Esophagus (tissue), 2 donors: ENCODE results near the gene PRMT3. TPM values are rescaled to one million over a fixed set of nuclear protein-coding genes. Genes with fewer than 3 reads are reported as not detected.

Source experiments
- H3K27ac ChIP-seq, 2 donors: one replicate each; pipeline ENCODE4 v1.5.1; 2013; ENCODE audit warnings: low read depth in 2 of 2, mild to moderate bottlenecking in 2 of 2, inconsistent platforms in 1 of 2, low read length in 1 of 2, moderate library complexity in 1 of 2
- H3K27me3 ChIP-seq, 2 donors: one replicate each; pipeline ENCODE4 v1.6.1; 2013; ENCODE audit warnings: low read length in 2 of 2, control low read depth in 1 of 2, mild to moderate bottlenecking in 1 of 2; ENCODE audit not compliant: insufficient read depth in 2 of 2, control insufficient read depth in 1 of 2
- H3K36me3 ChIP-seq, 2 donors: one replicate each; pipeline ENCODE4 v1.6.1; 2013; ENCODE audit warnings: low read length in 1 of 2; ENCODE audit not compliant: control insufficient read depth in 2 of 2, insufficient read depth in 2 of 2
- H3K4me1 ChIP-seq, 2 donors: one replicate each; pipeline ENCODE4 v1.6.1; 2013; ENCODE audit warnings: low read length in 1 of 2; ENCODE audit not compliant: control insufficient read depth in 2 of 2, insufficient read depth in 2 of 2
- H3K4me3 ChIP-seq, 2 donors: one replicate each; pipeline ENCODE4 v1.5.1; 2013; ENCODE audit warnings: low read length in 2 of 2, mild to moderate bottlenecking in 2 of 2, low read depth in 1 of 2, moderate library complexity in 1 of 2
- H3K9me3 ChIP-seq, 2 donors: one replicate each; pipeline ENCODE4 v1.6.1; 2013; ENCODE audit warnings: mild to moderate bottlenecking in 2 of 2, low read depth in 1 of 2, low read length in 1 of 2, moderate library complexity in 1 of 2; ENCODE audit not compliant: control insufficient read depth in 2 of 2, insufficient read depth in 1 of 2
- WGBS, 2 donors: extraction: QIAGEN DNeasy Blood & Tissue Kit; methylation state at CpG; one replicate each; pipeline ENCODE4 v1.1.7; 2013; 5-methylcytosine and 5-hydroxymethylcytosine counted together
- polyA plus RNA-seq, 2 donors: library from polyadenylated mRNA; stranded (reverse); fragments of 200-250 nt; gene quantifications; one replicate each; pipeline ENCODE4 v1.2.3, GENCODE V29; 2013
- donor health status: healthy with polysubstance abuse.
- donor health status: Bipolar disorder and iron deficiency.

The PRMT3 gene
- polyA plus RNA-seq, 2 donors = 9.2 to 9.9 TPM

DNA sequence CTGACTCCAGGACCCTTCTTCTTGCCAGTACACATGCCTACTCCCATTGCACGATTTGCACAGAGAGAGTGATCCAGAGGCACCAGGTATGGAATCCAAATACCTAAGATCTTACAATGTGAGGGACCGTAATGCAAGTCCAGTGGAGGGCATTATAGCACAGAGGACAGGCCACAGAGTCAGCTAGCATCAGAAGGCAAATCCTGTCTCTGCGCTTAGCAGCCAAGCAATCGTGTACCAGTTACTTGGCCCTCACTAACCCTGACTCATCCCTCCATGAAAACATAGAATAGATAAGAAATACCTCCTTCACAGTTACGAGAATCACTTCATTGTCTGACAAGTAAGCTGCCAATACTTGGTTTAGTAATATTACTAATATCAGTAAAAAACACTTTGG is 142.2 kb downstream of the PRMT3 start:
- no peaks in the 10 kb centered on the region for H3K36me3 ChIP-seq
- H3K27me3 ChIP-seq = no peaks in the 10 kb centered on the region
- H3K9me3 ChIP-seq = no peaks in the 10 kb centered on the region
- WGBS, 2 donors = 75 to 76% methylated on average over 5 of the region's 5 CpGs
- H3K4me1 ChIP-seq = no peaks in the 10 kb centered on the region
- H3K27ac ChIP-seq = no peak overlapping the region
- H3K4me3 ChIP-seq = no peak overlapping the region

GRCh38 chr11:20530942-20531703 is 143.6 kb downstream of the PRMT3 start:
- Histone ChIP-seq H3K4me3 (no peak overlapping the region), H3K27ac (no peak overlapping the region), H3K4me1 (no peaks in the 10 kb centered on the region), H3K36me3 (no peaks in the 10 kb centered on the region), H3K27me3 (no peaks in the 10 kb centered on the region), H3K9me3 (peaks cover 0 to 3% of the 10 kb centered on the region in 2 donors)
- WGBS, 2 donors = 31 to 42% methylated on average over 13 of the region's 13 CpGs

DNA sequence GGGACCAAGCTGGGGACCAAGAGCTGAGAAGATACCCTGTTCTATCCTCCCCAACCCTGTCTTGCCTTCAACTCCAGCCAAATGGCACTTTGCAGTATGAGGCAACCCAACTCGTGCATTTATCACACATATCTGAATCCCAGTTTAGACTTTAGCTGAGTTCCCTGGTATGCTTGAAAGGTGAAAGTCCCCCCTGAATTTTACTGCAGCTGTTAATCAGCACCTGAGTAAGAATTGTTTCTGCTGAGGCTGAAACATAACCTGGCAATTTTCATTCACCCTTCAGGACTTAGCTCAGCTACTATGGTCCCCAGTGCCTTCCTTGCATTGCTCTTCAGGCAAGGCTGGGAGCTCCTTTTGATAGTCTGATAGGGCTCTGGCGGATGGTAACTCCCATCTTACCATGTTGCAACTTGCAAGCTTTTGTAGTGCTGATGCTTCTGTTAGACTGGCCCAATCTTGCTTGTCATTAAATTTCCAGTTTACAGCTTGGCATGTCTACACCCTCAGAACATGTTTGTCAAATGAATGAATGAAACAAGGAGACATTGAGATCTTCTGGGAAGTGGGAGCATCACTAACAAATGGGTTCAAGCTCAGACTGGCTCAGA is 147.9 kb downstream of the PRMT3 start:
- no peaks in the 10 kb centered on the region for H3K36me3 ChIP-seq
- WGBS, 2 donors = 38 to 47% methylated on average over 2 of the region's 2 CpGs
- no peaks in the 10 kb centered on the region for H3K4me1 ChIP-seq
- no peak overlapping the region for H3K4me3 ChIP-seq
- H3K9me3 ChIP-seq = peaks cover 3 to 5% of the 10 kb centered on the region in 2 donors
- no peaks in the 10 kb centered on the region for H3K27me3 ChIP-seq
- H3K27ac ChIP-seq = no peak overlapping the region

DNA sequence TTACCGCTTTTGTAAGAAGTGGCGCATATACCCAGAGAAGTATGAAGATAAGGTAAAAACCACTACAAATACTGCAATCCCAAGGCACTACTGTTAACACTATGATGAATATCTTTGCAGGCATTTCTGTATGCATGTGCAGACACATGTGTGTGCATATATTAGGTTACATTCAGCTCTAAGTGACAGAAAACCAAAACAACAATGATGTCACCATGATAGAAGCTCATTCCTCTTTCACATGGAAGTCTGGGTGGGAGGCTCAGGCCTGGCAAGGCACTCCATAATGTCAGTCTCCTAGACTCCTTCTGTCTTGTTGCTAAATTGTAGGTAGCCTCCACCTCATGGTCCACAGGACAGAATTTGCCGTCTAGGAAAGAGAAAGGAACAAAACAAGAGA is 148.8 kb downstream of the PRMT3 start:
- no peaks in the 10 kb centered on the region for H3K4me1 ChIP-seq
- H3K27me3 ChIP-seq = no peaks in the 10 kb centered on the region
- no peaks in the 10 kb centered on the region for H3K36me3 ChIP-seq
- no peak overlapping the region for H3K4me3 ChIP-seq
- 85 to 91% methylated on average over 3 of the region's 3 CpGs for WGBS, 2 donors
- H3K9me3 ChIP-seq = peaks cover 3 to 5% of the 10 kb centered on the region in 2 donors
- H3K27ac ChIP-seq = no peak overlapping the region

DNA sequence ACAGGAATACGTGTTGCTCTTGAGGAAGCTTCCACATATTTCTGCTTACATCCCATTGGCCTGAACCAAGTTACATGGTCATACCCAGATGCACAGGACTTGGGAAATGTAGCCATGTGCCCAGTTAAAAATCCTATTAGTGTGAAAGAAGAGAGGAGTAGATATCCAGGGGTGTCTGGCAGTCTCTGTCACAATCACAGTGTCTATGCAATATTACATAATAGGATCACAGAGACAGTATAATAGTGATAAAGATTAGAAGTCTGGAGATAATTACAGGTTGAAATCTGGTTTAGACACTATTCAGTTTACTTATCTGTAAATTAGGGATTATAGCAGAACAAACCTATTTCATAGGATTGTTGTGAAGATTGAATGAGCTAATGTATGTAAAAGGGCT is 149.3 kb downstream of the PRMT3 start:
- Histone ChIP-seq H3K4me1 (no peaks in the 10 kb centered on the region), H3K4me3 (no peak overlapping the region), H3K9me3 (peaks cover 3 to 5% of the 10 kb centered on the region in 2 donors), H3K36me3 (no peaks in the 10 kb centered on the region), H3K27me3 (no peaks in the 10 kb centered on the region), H3K27ac (no peak overlapping the region)
- WGBS, 2 donors = 60 to 75% methylated on average over 1 of the region's 1 CpG

- no peak overlapping the region for H3K27ac ChIP-seq
- H3K27me3 ChIP-seq = no peaks in the 10 kb centered on the region
- 42 to 43% methylated on average over 2 of the region's 2 CpGs for WGBS, 2 donors
- H3K4me1 ChIP-seq = no peaks in the 10 kb centered on the region
- peaks cover 0 to 5% of the 10 kb centered on the region in 2 donors for H3K9me3 ChIP-seq
- H3K36me3 ChIP-seq = no peaks in the 10 kb centered on the region
- no peak overlapping the region for H3K4me3 ChIP-seq
Measured at GRCh38 chr11:20541503-20541902, 154.0 kb downstream of the PRMT3 start.

GRCh38 chr11:20544603-20545237 is 157.2 kb downstream of the PRMT3 start:
- no peak overlapping the region for H3K27ac ChIP-seq
- 33 to 39% methylated on average over 8 of the region's 8 CpGs for WGBS, 2 donors
- no peaks in the 10 kb centered on the region for H3K4me1 ChIP-seq
- no peak overlapping the region for H3K4me3 ChIP-seq
- no peaks in the 10 kb centered on the region for H3K9me3 ChIP-seq
- no peaks in the 10 kb centered on the region for H3K27me3 ChIP-seq
- no peaks in the 10 kb centered on the region for H3K36me3 ChIP-seq

DNA sequence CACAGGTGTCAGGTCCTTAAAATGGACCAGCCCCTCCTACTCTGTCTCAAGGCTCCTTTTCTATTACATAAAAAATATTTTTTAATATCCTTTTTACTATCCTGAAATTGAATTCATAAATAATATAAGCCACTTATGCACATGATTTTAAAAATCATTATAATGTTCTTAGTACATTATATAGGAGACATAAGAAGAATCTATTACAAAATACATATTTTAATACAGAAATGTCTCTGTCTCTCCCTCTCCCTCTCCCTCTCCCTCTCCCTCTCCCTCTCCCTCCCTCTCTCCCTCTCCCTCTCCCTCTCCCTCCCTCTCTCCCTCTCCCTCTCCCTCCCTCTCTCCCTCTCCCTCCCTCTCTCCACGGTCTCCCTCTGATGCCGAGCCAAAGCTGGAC is 159.9 kb downstream of the PRMT3 start:
- no peaks in the 10 kb centered on the region for H3K27me3 ChIP-seq
- 90% methylated on average over 2 of the region's 2 CpGs; no CpG with 5 or more reads in 1 of the 2 donors for WGBS, 2 donors
- H3K4me3 ChIP-seq = no peak overlapping the region
- H3K9me3 ChIP-seq = no peaks in the 10 kb centered on the region
- H3K4me1 ChIP-seq = no peaks in the 10 kb centered on the region
- no peaks in the 10 kb centered on the region for H3K36me3 ChIP-seq
- H3K27ac ChIP-seq = no peak overlapping the region

DNA sequence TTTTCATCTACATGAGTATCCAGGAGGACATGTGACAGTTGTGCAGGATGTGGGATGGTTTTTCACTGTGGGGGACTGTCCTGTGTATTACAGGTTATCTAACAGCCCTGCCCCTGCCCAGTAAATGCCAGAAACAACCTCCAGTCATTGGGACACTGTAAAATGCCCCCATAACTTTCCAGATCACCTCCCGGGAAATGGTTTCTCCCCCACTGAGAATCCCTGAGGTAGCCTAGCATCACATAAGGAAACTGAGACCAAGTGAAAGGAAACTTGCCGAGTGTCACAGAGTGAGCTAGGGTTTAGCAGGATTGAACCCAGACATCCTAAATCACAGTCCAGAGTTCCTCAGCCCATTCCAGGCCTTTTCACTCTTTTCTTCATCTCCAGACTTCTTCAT is 163.6 kb downstream of the PRMT3 start:
- WGBS, 2 donors = 58 to 61% methylated on average over 2 of the region's 2 CpGs
- H3K4me1 ChIP-seq = no peaks in the 10 kb centered on the region
- H3K9me3 ChIP-seq = peaks cover 0 to 4% of the 10 kb centered on the region in 2 donors
- H3K27me3 ChIP-seq = no peaks in the 10 kb centered on the region
- no peak overlapping the region for H3K4me3 ChIP-seq
- no peak overlapping the region for H3K27ac ChIP-seq
- no peaks in the 10 kb centered on the region for H3K36me3 ChIP-seq
